Measurements from ENCODE around the gene NEK10. TPM values are rescaled to one million over a fixed set of nuclear protein-coding genes. Genes with fewer than 3 reads are reported as not detected.

The NEK10 gene
- total and polyA plus RNA-seq, 4 donors = 3.5 to 60.3 (median 12.8) TPM

GRCh38 chr3:27275441-27275990 is 93.7 kb downstream of the NEK10 start:
- DNase-seq = peak in 1 of 3 donors; percentile 17
- no peak for TF ChIP-seq CTCF (IDR thresholded peaks at IDR 0.05; ENCODE audit: control extremely low read depth, extremely low read depth)
- no peak overlapping the region for H3K4me3 ChIP-seq
- 72 to 91% methylated on average over 5 of the region's 5 CpGs for WGBS, 2 donors
- peaks cover 0 to 2% (median 0%) of the 10 kb centered on the region in 5 donors for H3K4me1 ChIP-seq (ENCODE audit: control insufficient read depth in 5 of 5, insufficient read depth in 5 of 5, low read length in 5 of 5)
- no peak overlapping the region for H3K9ac ChIP-seq (ENCODE audit: insufficient read depth in 1 of 2, low read length in 2 of 2)
- H3K9me3 ChIP-seq (ENCODE audit: control insufficient read depth in 4 of 4, insufficient read depth in 3 of 4, low read length in 3 of 4) = no peaks in the 10 kb centered on the region
- H3K27ac ChIP-seq (ENCODE audit: low read depth in 1 of 2, low read length in 1 of 2) = no peak overlapping the region
- no peaks in the 10 kb centered on the region for H3K27me3 ChIP-seq (ENCODE audit: control insufficient read depth in 3 of 3, insufficient read depth in 3 of 3, low read length in 2 of 3)
- H3K36me3 ChIP-seq (ENCODE audit: control insufficient read depth in 4 of 4, insufficient read depth in 4 of 4, low read length in 4 of 4) = no peaks in the 10 kb centered on the region
- ATAC-seq (ENCODE audit: insufficient read depth, low FRiP score) = no peak

DNA sequence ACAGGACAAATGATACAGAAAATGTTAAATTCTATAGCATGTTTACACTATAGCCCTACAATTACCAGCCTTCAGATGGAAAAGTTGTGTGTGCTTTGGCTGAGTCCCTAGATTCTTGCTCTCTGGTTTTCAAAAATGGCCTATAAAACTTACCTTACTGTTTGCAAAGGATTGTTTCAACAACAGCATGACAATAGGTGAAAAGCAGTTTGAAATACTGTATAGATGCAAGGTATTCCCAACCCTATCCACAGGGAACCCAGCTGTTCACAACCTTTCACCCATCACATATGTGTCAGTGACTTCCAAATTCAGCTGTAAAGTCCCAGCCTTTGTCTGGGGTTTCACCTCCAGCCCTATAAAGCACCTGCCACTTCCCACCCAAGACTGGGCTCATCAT is 97.3 kb downstream of the NEK10 start:
- DNase-seq = no peak

GRCh38 chr3:27254896-27255295 is 114.3 kb downstream of the NEK10 start:
- no peaks in the 10 kb centered on the region for H3K36me3 ChIP-seq (ENCODE audit: control insufficient read depth in 4 of 4, insufficient read depth in 4 of 4, low read length in 4 of 4)
- no peak for TF ChIP-seq CTCF (IDR thresholded peaks at IDR 0.05; ENCODE audit: control extremely low read depth, extremely low read depth)
- 82 to 89% methylated on average over 1 of the region's 1 CpG for WGBS, 2 donors
- H3K27ac ChIP-seq (ENCODE audit: low read depth in 1 of 2, low read length in 1 of 2) = no peak overlapping the region
- no peak for ATAC-seq (ENCODE audit: insufficient read depth, low FRiP score)
- no peaks in the 10 kb centered on the region for H3K27me3 ChIP-seq (ENCODE audit: control insufficient read depth in 3 of 3, insufficient read depth in 3 of 3, low read length in 2 of 3)
- H3K9me3 ChIP-seq (ENCODE audit: control insufficient read depth in 4 of 4, insufficient read depth in 3 of 4, low read length in 3 of 4) = no peaks in the 10 kb centered on the region
- no peak for DNase-seq
- H3K4me3 ChIP-seq = no peak overlapping the region
- H3K4me1 ChIP-seq (ENCODE audit: control insufficient read depth in 5 of 5, insufficient read depth in 5 of 5, low read length in 5 of 5) = no peaks in the 10 kb centered on the region
- H3K9ac ChIP-seq (ENCODE audit: insufficient read depth in 1 of 2, low read length in 2 of 2) = no peak overlapping the region

More for the DNA sequence above, 97.3 kb downstream of the NEK10 start:
- Histone ChIP-seq H3K9ac (ENCODE audit: insufficient read depth in 1 of 2, low read length in 2 of 2) (no peak overlapping the region), H3K4me1 (ENCODE audit: control insufficient read depth in 5 of 5, insufficient read depth in 5 of 5, low read length in 5 of 5) (peaks cover 0 to 2% (median 0%) of the 10 kb centered on the region in 5 donors), H3K27ac (ENCODE audit: low read depth in 1 of 2, low read length in 1 of 2) (no peak overlapping the region), H3K36me3 (ENCODE audit: control insufficient read depth in 4 of 4, insufficient read depth in 4 of 4, low read length in 4 of 4) (no peaks in the 10 kb centered on the region), H3K27me3 (ENCODE audit: control insufficient read depth in 3 of 3, insufficient read depth in 3 of 3, low read length in 2 of 3) (no peaks in the 10 kb centered on the region), H3K4me3 (no peak overlapping the region), H3K9me3 (ENCODE audit: control insufficient read depth in 4 of 4, insufficient read depth in 3 of 4, low read length in 3 of 4) (no peaks in the 10 kb centered on the region)
- ATAC-seq (ENCODE audit: insufficient read depth, low FRiP score) = no peak
- TF ChIP-seq CTCF (IDR thresholded peaks at IDR 0.05; ENCODE audit: control extremely low read depth, extremely low read depth) = no peak

DNA sequence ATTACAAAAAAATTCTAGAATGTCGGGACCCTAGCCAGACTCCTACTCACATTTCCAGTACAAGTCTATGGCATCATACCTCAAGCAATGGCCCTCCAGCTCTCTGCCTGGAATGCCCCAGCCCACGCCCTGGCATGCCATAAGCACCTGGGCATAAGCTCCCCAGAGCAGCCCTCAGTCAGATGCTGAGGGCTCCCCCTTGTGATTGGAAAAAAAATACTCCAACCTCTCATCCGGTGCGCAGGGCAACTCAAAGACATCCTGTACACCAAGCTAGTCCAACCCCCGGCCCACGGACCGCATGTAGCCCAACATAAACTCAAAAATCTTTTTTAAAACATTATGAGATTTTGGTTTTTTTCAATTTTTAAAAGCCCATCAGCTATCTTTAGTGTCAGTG is 115.4 kb downstream of the NEK10 start:
- ATAC-seq (ENCODE audit: insufficient read depth, low FRiP score) = peak; percentile 62
- peak in 2 of 3 donors; percentile 15 to 32 for DNase-seq
- Histone ChIP-seq H3K4me3 (no peak overlapping the region), H3K9ac (ENCODE audit: insufficient read depth in 1 of 2, low read length in 2 of 2) (no peak overlapping the region), H3K27ac (ENCODE audit: low read depth in 1 of 2, low read length in 1 of 2) (no peak overlapping the region), H3K9me3 (ENCODE audit: control insufficient read depth in 4 of 4, insufficient read depth in 3 of 4, low read length in 3 of 4) (no peaks in the 10 kb centered on the region), H3K4me1 (ENCODE audit: control insufficient read depth in 5 of 5, insufficient read depth in 5 of 5, low read length in 5 of 5) (no peaks in the 10 kb centered on the region), H3K36me3 (ENCODE audit: control insufficient read depth in 4 of 4, insufficient read depth in 4 of 4, low read length in 4 of 4) (no peaks in the 10 kb centered on the region), H3K27me3 (ENCODE audit: control insufficient read depth in 3 of 3, insufficient read depth in 3 of 3, low read length in 2 of 3) (no peaks in the 10 kb centered on the region)
- 38 to 50% methylated on average over 7 of the region's 7 CpGs for WGBS, 2 donors
- TF ChIP-seq CTCF (IDR thresholded peaks at IDR 0.05; ENCODE audit: control extremely low read depth, extremely low read depth) = no peak

All from lung (tissue), 12 donors.